Thoracic aorta (tissue), 2 donors: ENCODE data around the gene MS4A1. TPM values are rescaled to one million over a fixed set of nuclear protein-coding genes. Genes with fewer than 3 reads are reported as not detected.

Experiments
- ATAC-seq: fragments of 150-250 bp; one replicate; pipeline ENCODE4 v1.8.0; 2017; ENCODE audit warnings: low read depth; ENCODE audit not compliant: insufficient number of reproducible peaks, low FRiP score
- DNase-seq: peaks from one replicate; pipeline ENCODE4 v3.0.0-alpha.2; 2020; ENCODE audit warnings: low spot score
- H3K27ac ChIP-seq, 2 donors: fragments of 200-600 bp; sonication (generic); 1 replicate in 1 of 2; 2 replicates in 1 of 2; pipeline ENCODE4 v1.5.1; 2016; ENCODE audit warnings: mild to moderate bottlenecking in 2 of 2, moderate library complexity in 2 of 2
- H3K27me3 ChIP-seq: fragments of 200-600 bp; sonication (generic); replicated peaks from 2 replicates; pipeline ENCODE4 v1.6.0; 2016; ENCODE audit warnings: mild to moderate bottlenecking; ENCODE audit not compliant: insufficient read depth
- H3K36me3 ChIP-seq: fragments of 200-600 bp; sonication (generic); one replicate; pipeline ENCODE4 v1.5.1; 2016
- H3K4me1 ChIP-seq, 2 donors: fragments of 200-600 bp; sonication (generic); 1 replicate in 1 of 2; 2 replicates in 1 of 2; pipeline versions ENCODE4 v1.5.1 to v1.6.0; 2016; ENCODE audit warnings: low read depth in 2 of 2, mild to moderate bottlenecking in 1 of 2; ENCODE audit not compliant: control insufficient read depth in 1 of 2
- H3K4me3 ChIP-seq: fragments of 200-600 bp; sonication (generic); 2 replicates; pipeline ENCODE4 v1.5.1; 2016; ENCODE audit warnings: mild to moderate bottlenecking
- H3K9me3 ChIP-seq: fragments of 200-600 bp; sonication (generic); 2 replicates; pipeline ENCODE4 v1.5.1; 2016
- CTCF ChIP-seq: fragments of 200-600 bp; sonication (generic); IDR thresholded peaks from one replicate; pipeline ENCODE4 v1.5.1; 2019; ENCODE audit warnings: antibody characterized with exemption
- total RNA-seq, 2 donors: library from RNA; depleted of rRNA; stranded (reverse); fragments of >200 nt; gene quantifications; one replicate each; pipeline versions ENCODE4 v1.1.0 to v1.2.3, GENCODE V29; 2016

Gene MS4A1
- total RNA-seq, 2 donors from 2014 or later: 0.35 TPM; not detected in 1

- Histone ChIP-seq H3K9me3 (no peaks in the 10 kb centered on the region), H3K4me1 (no peaks in the 10 kb centered on the region), H3K36me3 (no peaks in the 10 kb centered on the region), H3K27ac (no peak overlapping the region), H3K4me3 (no peak overlapping the region), H3K27me3 (no peaks in the 10 kb centered on the region)
- no peak for DNase-seq
- ATAC-seq: no peak
- no peak for TF ChIP-seq CTCF
Measured at GRCh38 chr11:60511393-60511792, 55.7 kb downstream of the MS4A1 start.

GRCh38 chr11:60512651-60513225 lies 57.1 kb downstream of the MS4A1 start:
- H3K9me3 ChIP-seq: no peaks in the 10 kb centered on the region
- H3K36me3 ChIP-seq: no peaks in the 10 kb centered on the region
- ATAC-seq (no peak), DNase-seq (no peak)
- TF ChIP-seq CTCF: no peak
- H3K4me3 ChIP-seq: no peak overlapping the region
- H3K4me1 ChIP-seq: no peaks in the 10 kb centered on the region
- H3K27ac ChIP-seq: no peak overlapping the region
- no peaks in the 10 kb centered on the region for H3K27me3 ChIP-seq

GRCh38 chr11:60513496-60514460 lies 58.1 kb downstream of the MS4A1 start:
- ATAC-seq: no peak
- H3K4me3 ChIP-seq: no peak overlapping the region

GRCh38 chr11:60515144-60515855 lies 59.7 kb downstream of the MS4A1 start, which contains the start of gene MS4A13:
Gene MS4A13 (plus strand): TSS chr11:60515392. CDS start chr11:60518084, 2,692 bp downstream.
- Histone ChIP-seq H3K36me3 (no peaks in the 10 kb centered on the region), H3K27ac (no peak within 1 kb of the TSS), H3K4me1 (no peaks in the 10 kb centered on the region), H3K9me3 (no peaks in the 10 kb centered on the region), H3K4me3 (no peak within 1 kb of the TSS), H3K27me3 (no peaks in the 10 kb centered on the region)
- DNase-seq (no peak), ATAC-seq (no peak)
- no peak for TF ChIP-seq CTCF

More at GRCh38 chr11:60513496-60514460, 58.1 kb downstream of the MS4A1 start:
- H3K9me3 ChIP-seq: no peaks in the 10 kb centered on the region
- H3K27me3 ChIP-seq: no peaks in the 10 kb centered on the region
- H3K4me1 ChIP-seq: no peaks in the 10 kb centered on the region
- H3K36me3 ChIP-seq: no peaks in the 10 kb centered on the region
- DNase-seq: no peak
- H3K27ac ChIP-seq: no peak overlapping the region
- TF ChIP-seq CTCF: no peak

Other genes with a start within 250 kb of the MS4A1 start
- gene MS4A4E, start 212.7 kb upstream of the MS4A1 start, total RNA-seq: 10 to 100 TPM in 1 of 2 donors, 1 to 10 TPM in 1; 1.1 to 13.9 TPM
- 10 to 100 TPM; 44.9 to 63.7 TPM for gene MS4A4A, start 175.2 kb upstream of the MS4A1 start, total RNA-seq
- not detected for gene MS4A6E, start 128.6 kb upstream of the MS4A1 start, total RNA-seq
- 10 to 100 TPM; 41.8 to 81.8 TPM for gene MS4A7, start 77.3 kb upstream of the MS4A1 start, total RNA-seq
- 1 to 10 TPM; 1.5 to 6.3 TPM for gene MS4A14, start 59.4 kb upstream of the MS4A1 start, total RNA-seq
- not detected for gene MS4A5, start 26.3 kb upstream of the MS4A1 start, total RNA-seq
- gene MS4A12, start 36.9 kb downstream of the MS4A1 start, total RNA-seq: not detected
- gene MS4A13, start 59.5 kb downstream of the MS4A1 start, total RNA-seq: not detected
- gene MS4A8, start 243.8 kb downstream of the MS4A1 start, total RNA-seq: not detected